Colonic mucosa (tissue), 4 donors: ENCODE results near the gene HNRNPH1. TPM values are rescaled to one million over a fixed set of nuclear protein-coding genes. Genes with fewer than 3 reads are reported as not detected.

Experiments used
- DNase-seq: peaks from one replicate; pipeline ENCODE4 v3.0.0-alpha.2; 2020
- H3K27ac ChIP-seq: fragments of 200-600 bp; one replicate; pipeline ENCODE4 v1.8.0; 2021
- H3K27me3 ChIP-seq: fragments of 200-600 bp; one replicate; pipeline ENCODE4 v1.8.0; 2021
- H3K36me3 ChIP-seq: fragments of 200-600 bp; one replicate; pipeline ENCODE4 v1.8.0; 2021
- H3K4me1 ChIP-seq: fragments of 200-600 bp; one replicate; pipeline ENCODE4 v1.8.0; 2021; ENCODE audit warnings: mild to moderate bottlenecking
- H3K4me3 ChIP-seq: fragments of 200-600 bp; one replicate; pipeline ENCODE4 v1.8.0; 2021
- H3K9ac ChIP-seq, 2 donors: one replicate each; pipeline ENCODE4 v1.7.0; 2013; ENCODE audit warnings: control low read depth in 2 of 2, low read depth in 2 of 2, low read length in 2 of 2
- H3K9me3 ChIP-seq: fragments of 200-600 bp; one replicate; pipeline ENCODE4 v1.8.0; 2021
- CTCF ChIP-seq: fragments of 200-600 bp; IDR thresholded peaks from one replicate; pipeline ENCODE4 v1.8.0; 2022; ENCODE audit warnings: antibody characterized with exemption, mild to moderate bottlenecking
- intact Hi-C: fragments of 100-400 bp; cut with DNase I; formaldehyde crosslinking; loops from one replicate; pipeline ENCODE4 v1.14.1; 2022
- total RNA-seq, 2 donors: library from RNA; stranded (reverse); fragmentation: NEBNext Ultra II Directional in 1 of 2; extraction: Animal tissue kit (Norgen Biotek cat#: 25700) in 1 of 2; gene quantifications; one replicate each; pipeline ENCODE4 v1.2.1, GENCODE V29; 2021
- donor health status: healthy.
- donor health status: DM: no; HTN: no; CAD: no.
- donor health status: DM: no; HTN: no; CAD: no.

HNRNPH1 gene
- total RNA-seq, 2 donors from 2014 or later = 332 to 510 TPM

GRCh38 chr5:179599100-179599499, 24.4 kb downstream of the HNRNPH1 start:
- intact Hi-C loops = no loop called here
- H3K27ac ChIP-seq = no peak overlapping the region
- TF ChIP-seq CTCF = no peak
- no peak for DNase-seq
- no peaks in the 10 kb centered on the region for H3K36me3 ChIP-seq
- no peaks in the 10 kb centered on the region for H3K4me1 ChIP-seq
- H3K4me3 ChIP-seq = no peak overlapping the region
- no peak overlapping the region for H3K9ac ChIP-seq
- no peaks in the 10 kb centered on the region for H3K27me3 ChIP-seq
- H3K9me3 ChIP-seq = no peaks in the 10 kb centered on the region

GRCh38 chr5:179596421-179596820, 27.1 kb downstream of the HNRNPH1 start:
- DNase-seq = no peak
- Histone ChIP-seq H3K4me1 (no peaks in the 10 kb centered on the region), H3K9ac (no peak overlapping the region), H3K9me3 (no peaks in the 10 kb centered on the region), H3K36me3 (peaks cover 8% of the 10 kb centered on the region), H3K27me3 (no peaks in the 10 kb centered on the region), H3K4me3 (no peak overlapping the region), H3K27ac (no peak overlapping the region)
- intact Hi-C loops = no loop called here
- no peak for TF ChIP-seq CTCF

- no peak for TF ChIP-seq CTCF
- H3K4me1 ChIP-seq = no peaks in the 10 kb centered on the region
- no peak for DNase-seq
- intact Hi-C loops = no loop called here
- H3K9me3 ChIP-seq = no peaks in the 10 kb centered on the region
- no peak overlapping the region for H3K4me3 ChIP-seq
- H3K27ac ChIP-seq = no peak overlapping the region
- no peak overlapping the region for H3K9ac ChIP-seq
- no peaks in the 10 kb centered on the region for H3K27me3 ChIP-seq
- peaks cover 8% of the 10 kb centered on the region for H3K36me3 ChIP-seq
These were observed 27.6 kb downstream of the HNRNPH1 start for GRCh38 chr5:179595916-179596315.

- H3K27me3 ChIP-seq = no peaks in the 10 kb centered on the region
- H3K4me3 ChIP-seq = no peak overlapping the region
- H3K36me3 ChIP-seq = peaks cover 8% of the 10 kb centered on the region
- H3K9me3 ChIP-seq = no peaks in the 10 kb centered on the region
- no peaks in the 10 kb centered on the region for H3K4me1 ChIP-seq
- no peak for DNase-seq
- intact Hi-C loops = no loop called here
- no peak overlapping the region for H3K27ac ChIP-seq
- no peak for TF ChIP-seq CTCF
- no peak overlapping the region for H3K9ac ChIP-seq
These were observed 35.3 kb downstream of the HNRNPH1 start for GRCh38 chr5:179588166-179588565.

GRCh38 chr5:179585941-179586401, 37.5 kb downstream of the HNRNPH1 start:
- Histone ChIP-seq H3K4me1 (no peaks in the 10 kb centered on the region), H3K4me3 (no peak overlapping the region), H3K9ac (no peak overlapping the region), H3K36me3 (no peaks in the 10 kb centered on the region), H3K27me3 (no peaks in the 10 kb centered on the region), H3K9me3 (no peaks in the 10 kb centered on the region), H3K27ac (no peak overlapping the region)
- no peak for TF ChIP-seq CTCF
- DNase-seq = no peak
- intact Hi-C loops = no loop called here
